ENCODE data around the gene MAF. TPM values are rescaled to one million over a fixed set of nuclear protein-coding genes. Genes with fewer than 3 reads are reported as not detected.

MAF gene
- total RNA-seq, 1 donor from 2014 or later, result 43.7 TPM

- no peak for DNase-seq
Measured at GRCh38 chr16:79587296-79587695, 13.2 kb downstream of the MAF start.

- DNase-seq, result no peak
Measured at GRCh38 chr16:79582789-79583188, 17.7 kb downstream of the MAF start.

- DNase-seq, result no peak
Measured at GRCh38 chr16:79580453-79581191, 19.9 kb downstream of the MAF start.

- no peak for DNase-seq
Measured at GRCh38 chr16:79576602-79577001, 23.9 kb downstream of the MAF start.

- DNase-seq, result no peak
Measured at GRCh38 chr16:79573884-79574283, 26.7 kb downstream of the MAF start.

GRCh38 chr16:79573071-79573470, 27.5 kb downstream of the MAF start:
- no peak for DNase-seq

- DNase-seq, result no peak
Measured at GRCh38 chr16:79571903-79572535, 28.5 kb downstream of the MAF start.

GRCh38 chr16:79571065-79571902, 29.3 kb downstream of the MAF start:
- no peak for DNase-seq

GRCh38 chr16:79564671-79565107, 35.8 kb downstream of the MAF start:
- no peak for DNase-seq

- no peak for DNase-seq
Measured at GRCh38 chr16:79563921-79564320, 36.6 kb downstream of the MAF start.

- DNase-seq, result no peak
Measured at GRCh38 chr16:79562166-79562823, 38.2 kb downstream of the MAF start.

- DNase-seq, result no peak
Measured at GRCh38 chr16:79561729-79562128, 38.8 kb downstream of the MAF start.

GRCh38 chr16:79560923-79561322, 39.6 kb downstream of the MAF start:
- no peak for DNase-seq

- no peak for DNase-seq
Measured at GRCh38 chr16:79560318-79560717, 40.2 kb downstream of the MAF start.

- no peak for DNase-seq
Measured at GRCh38 chr16:79559532-79559931, 41.0 kb downstream of the MAF start.

GRCh38 chr16:79557421-79557820, 43.1 kb downstream of the MAF start:
- DNase-seq, result no peak

- no peak for DNase-seq
Measured at GRCh38 chr16:79554912-79555311, 45.6 kb downstream of the MAF start.

- no peak for DNase-seq
Measured at GRCh38 chr16:79550373-79550772, 50.2 kb downstream of the MAF start.

- no peak for DNase-seq
Measured at GRCh38 chr16:79547085-79547484, 53.5 kb downstream of the MAF start.

Data from dermis blood vessel endothelial cell (primary cell).